Measurements from ENCODE around the gene USP24.

Gene USP24

DNA sequence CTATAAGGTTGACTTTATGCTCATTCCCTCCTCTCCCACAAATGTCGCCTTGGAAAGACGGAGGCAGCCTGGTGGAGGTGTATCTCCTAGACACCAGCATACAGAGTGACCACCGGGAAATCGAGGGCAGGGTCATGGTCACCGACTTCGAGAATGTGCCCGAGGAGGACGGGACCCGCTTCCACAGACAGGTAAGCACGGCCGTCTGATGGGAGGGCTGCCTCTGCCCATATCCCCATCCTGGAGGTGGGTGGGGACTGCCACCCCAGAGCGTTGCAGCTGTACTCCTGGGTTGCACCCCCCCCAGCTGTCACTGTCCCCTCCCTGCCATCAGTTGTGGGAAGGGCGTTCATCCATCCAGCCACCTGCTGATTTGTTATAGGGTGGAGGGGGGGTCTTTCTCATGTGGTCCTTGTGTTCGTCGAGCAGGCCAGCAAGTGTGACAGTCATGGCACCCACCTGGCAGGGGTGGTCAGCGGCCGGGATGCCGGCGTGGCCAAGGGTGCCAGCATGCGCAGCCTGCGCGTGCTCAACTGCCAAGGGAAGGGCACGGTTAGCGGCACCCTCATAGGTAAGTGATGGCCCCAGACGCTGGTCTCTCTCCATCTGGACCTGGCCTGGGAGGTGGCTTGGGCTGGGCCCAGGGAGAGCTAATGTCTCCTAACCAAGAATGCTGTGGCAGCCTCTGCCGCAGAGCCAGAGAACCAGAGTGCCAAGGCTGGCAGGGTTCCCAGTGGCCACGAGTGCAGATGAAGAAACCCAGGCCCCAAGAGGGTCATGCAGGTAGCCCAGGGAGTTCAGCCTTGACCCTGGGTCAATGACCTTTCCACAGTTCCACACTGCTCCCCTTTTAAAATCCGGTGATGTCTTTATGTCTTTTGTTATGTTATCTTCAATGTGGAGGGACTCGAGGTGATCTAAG, 162.7 kb downstream of the USP24 start:
- no peak for DNase-seq

DNA sequence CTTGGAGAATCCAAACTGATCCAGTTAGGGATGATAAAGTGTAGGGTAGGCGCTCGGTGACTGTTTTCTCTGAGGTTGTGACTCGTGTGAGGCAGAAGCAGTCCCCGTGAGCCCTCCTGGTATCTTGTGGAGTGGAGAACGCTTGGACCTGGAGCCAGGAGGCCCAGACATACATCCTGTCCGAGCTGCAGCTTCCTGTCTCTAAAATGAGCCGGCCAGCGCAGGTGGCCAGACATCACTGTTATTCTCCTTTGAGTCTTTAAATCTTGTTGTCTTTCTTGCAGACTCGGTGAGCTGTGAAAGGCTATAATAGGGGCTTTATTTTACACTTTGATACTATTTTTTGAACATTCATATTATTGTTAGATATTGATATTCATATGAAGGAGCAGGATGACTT, 163.5 kb downstream of the USP24 start:
- DNase-seq: no peak

DNA sequence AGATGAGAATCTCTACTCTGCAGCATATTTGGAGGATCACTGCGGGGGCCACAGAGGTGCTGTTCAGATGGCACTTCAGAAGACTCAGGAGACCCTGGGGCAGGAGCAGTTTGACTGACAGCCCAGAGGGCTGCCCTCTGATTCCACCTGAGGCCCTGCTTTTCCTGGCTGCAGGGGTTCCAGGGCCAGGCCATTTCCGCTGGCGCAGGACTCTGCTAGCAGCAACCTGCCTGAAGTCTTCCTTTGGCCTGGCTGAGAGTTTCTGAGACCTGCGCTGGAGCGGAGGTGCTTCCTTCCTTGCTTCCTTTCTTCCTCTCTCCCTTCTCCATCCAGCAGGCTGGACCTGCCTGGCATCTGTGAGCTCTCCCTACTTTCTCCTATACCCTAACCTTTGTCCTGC, 164.0 kb downstream of the USP24 start:
- no peak for DNase-seq

DNA sequence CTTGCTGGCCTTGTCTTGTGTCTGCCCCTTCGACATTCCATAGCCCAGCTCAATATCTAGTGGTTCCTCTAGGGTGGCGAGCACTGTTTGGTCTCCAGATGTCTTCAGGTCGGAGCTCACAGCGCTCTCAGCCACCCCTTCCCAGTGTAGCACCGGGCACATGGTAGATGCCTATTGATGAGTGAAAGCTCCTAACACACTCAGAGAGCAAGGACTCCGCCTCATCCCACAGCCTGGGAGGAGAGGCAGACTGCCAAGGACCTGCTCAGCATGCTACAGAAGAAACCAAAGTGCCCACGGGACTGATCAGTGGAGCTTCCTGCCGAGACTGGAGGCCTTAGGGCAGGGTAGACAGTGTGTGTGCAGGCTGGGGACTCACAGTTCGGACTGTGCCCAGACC, 164.9 kb downstream of the USP24 start:
- DNase-seq: no peak

DNA sequence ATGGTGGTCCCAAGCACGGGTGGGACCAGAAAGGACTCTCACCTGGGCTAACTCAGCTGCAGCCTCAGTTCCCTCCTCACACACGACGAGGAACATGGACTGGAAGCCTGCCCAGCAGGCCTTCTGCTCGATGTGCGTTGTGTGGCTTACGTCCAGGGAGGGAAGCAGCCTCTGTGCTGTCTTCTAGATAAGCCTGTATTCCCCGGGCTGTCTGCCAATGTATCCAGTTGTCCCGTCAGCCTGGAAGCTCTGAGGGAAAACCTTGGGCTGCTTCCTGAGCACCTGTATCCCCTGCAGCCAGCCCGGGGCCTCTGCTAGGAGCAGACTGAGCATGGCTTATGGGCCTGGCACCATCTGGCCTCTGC, 165.3 kb downstream of the USP24 start:
- DNase-seq: no peak

DNA sequence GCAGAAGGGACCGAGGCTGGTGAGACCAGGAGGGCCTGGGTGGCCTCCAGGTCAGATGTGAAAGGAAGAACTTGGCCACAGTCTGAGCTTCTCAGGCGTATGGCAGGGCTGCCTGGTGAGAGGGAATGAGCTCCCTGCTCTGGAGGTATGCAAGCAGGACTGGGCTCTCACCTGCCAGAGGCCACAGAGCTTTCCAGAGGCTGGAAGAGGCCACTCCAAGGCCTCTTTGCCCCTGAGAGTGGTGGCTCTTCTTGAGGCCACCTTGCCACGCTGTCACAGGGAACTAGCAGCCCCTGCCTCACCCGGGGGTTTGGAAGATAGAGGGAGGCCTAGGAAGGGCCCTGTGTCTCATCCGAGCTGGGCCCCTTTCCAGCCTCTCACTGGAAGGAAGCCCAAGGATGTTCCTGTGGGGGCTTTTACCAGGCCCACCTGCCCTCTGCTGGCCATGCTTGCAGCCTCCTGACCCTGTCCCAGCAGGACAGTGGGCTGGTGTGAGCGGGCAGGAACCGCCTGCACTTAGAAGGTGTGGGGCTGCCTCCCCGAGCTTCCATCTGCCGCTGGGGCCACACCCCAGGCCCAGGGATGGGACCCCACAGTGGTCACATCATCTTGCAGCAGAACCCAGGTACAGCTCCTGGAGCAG, 165.8 kb downstream of the USP24 start:
- DNase-seq: no peak

DNA sequence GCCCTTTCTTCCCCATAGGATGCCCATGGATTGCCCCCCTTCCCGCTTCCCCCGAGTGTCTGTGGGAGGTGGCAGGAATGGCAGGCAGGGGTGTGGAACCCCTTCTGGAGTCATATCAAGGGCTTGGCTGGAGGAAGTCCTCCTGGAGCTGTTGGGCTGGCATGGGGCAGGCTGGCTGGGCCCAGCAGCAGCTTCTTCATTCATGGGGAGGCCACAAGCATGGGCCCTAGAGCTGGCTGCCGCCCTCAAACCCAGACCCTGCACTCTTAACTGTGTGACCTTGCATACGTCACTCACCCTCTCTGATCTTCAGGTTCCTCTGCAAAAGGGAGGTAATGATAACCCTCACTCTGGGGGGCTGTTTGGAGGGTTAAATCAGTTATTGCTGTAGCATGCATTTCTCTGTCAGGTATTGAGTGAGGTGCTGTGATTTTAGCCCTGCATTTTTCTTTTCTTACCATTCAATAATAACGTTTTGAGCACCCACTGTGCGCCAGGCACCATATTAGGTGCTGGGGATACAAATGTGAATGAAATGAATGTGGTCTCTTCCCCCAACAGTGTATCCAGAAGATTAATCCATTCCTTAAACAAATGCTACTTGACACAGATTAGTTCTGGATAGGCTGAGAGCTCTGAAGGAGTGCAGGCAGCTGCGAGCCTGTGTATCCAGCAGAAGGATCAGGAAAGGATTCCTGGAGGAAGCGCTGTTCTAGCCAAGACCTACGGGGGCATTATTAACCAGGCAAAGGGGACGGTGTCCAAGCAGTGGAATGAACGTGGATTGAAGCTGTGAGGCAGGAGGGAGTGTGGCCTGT, 166.5 kb downstream of the USP24 start:
- no peak for DNase-seq

DNA sequence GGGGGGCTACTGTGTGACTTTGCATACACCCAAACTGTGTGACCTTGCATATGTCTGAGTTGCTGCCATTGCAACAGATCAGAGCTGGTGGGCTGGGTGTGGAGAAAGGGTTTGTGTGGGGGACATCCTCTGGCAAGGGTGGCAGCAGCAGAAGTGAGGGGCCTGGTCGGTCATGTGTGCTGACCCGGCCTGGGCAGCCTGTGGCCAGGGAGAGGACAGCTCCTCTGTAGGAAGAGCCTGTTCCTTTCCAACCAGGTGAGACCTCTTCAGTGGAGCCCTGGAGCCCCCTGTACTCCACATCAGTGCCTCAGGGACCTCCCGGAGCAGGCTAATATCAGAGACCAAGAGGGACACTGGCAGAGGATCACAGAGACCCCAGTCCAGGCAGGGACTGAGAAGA, 167.6 kb downstream of the USP24 start:
- no peak for DNase-seq

DNA sequence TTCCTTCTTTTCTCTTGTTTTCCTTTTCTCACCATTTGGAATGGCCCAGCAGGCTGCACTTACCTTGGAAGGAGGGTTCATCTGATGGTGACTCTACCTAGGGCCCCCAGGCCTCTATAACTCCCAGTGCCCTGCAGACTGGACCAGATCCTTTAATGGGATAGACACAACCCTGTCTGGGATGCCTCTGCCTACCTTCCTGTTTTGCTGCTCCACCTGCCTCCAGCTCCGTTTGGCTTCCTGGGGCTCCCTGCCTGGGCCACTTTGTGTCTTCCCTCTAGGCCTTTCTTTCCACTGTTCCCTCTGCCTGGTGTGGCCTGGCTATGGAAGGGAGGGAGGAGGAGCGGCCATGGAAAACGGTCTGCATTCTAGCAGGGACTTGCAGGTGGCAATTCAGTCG, 168.3 kb downstream of the USP24 start:
- no peak for DNase-seq

DNA sequence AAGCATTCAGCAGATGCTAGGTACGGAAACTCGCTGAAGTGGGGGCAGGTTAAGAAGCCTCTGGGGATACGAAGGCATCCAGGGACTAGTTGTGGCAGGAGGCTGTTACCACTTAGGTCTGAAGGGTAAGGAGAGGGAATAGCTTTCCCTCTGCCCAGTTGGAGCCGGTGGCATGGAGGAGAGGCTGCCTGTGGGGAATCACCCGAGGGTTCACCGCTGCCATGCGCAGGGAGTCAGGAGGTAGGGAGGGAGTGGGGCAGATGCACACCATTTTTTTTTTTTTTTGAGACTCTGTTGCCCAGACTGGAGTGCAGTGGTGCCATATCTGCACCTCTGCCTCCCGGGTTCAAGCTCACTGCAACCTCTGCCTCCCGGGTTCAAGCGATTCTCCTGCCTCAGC, 169.7 kb downstream of the USP24 start:
- DNase-seq: no peak

DNA sequence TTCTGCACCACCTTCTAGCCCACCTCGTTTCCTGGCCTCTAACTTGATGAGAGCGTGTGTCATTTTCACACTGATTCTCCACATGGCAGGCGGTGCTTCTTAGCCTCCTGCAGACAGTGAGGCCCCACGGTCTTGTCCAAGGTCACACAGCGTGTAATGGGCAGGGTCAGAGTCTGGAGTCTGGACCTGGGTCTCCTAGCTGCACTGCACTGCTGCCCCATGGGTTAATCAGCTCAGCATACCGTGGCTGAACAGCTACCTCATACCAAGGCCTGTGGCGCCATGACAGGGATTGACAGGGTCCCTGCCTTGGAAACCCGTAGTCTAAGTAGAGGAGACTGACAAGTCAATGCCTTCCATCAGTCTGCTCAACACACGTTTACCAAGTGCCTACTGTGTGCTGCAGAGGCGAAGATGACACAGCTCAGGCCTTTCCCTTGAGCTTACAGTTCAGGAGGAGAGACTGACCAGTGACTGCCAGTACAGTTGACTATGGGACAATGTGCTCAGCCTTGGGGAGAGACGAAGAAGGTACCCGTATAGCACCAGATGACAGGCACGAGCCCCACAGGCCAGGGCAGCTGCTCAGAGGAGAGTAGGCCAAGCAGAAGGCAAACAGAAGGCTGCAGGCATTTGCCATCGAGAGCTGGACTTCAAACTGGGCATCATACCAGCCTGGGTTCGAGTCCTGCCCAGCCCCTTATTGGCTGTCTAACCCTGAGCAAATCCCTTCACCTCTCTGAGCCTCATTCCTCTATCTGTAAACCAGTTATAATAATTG, 170.4 kb downstream of the USP24 start:
- no peak for DNase-seq

DNA sequence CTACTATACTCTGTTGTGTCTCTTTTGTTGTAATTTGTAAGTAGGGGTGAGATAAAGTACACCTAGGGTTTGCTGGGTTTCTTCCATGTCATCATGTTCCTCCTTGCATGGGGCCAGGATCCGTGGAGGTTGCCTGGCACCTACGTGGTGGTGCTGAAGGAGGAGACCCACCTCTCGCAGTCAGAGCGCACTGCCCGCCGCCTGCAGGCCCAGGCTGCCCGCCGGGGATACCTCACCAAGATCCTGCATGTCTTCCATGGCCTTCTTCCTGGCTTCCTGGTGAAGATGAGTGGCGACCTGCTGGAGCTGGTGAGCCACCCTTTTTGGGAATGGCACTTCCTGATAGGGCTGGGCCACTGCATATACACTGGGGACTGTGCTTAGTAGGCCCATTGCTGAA, 171.4 kb downstream of the USP24 start:
- DNase-seq: no peak

DNA sequence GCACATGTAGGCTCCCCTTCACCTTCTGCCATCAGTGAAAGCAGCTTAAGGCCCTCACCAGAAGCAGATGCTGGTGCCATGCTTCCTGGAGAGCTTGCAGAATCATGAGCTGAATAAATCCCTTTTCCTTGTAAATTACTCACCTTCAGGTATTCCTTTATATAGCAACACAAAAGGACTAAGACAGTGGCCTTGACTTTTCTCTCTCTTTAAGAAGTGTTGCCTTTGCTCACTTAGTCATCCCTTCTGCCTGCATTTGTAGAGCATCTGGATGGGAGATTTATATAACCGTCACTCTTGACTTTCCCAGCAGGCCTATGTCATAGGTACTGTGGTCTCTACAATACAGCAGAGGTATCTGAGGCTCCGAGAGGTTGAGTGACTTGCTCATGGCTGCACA, 172.2 kb downstream of the USP24 start:
- no peak for DNase-seq

DNA sequence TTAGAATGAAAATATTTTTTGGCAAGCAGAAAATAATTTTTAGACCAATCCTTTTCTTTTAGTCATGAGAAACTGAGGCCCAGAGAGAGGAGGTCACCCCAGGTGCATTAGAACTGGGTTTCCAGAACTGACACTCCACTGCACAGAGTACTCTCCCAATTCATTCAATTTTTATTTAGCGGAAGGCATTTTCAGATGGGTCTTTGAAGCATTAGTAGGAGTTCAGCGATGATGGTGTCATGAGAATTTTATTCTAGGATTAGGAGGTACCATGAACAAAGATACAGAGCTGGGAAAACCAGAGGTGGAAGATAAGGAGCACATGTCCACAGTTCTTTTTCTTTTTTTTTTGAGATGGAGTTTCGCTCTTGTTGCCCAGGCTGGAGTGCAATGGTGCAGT, 173.6 kb downstream of the USP24 start:
- no peak for DNase-seq

DNA sequence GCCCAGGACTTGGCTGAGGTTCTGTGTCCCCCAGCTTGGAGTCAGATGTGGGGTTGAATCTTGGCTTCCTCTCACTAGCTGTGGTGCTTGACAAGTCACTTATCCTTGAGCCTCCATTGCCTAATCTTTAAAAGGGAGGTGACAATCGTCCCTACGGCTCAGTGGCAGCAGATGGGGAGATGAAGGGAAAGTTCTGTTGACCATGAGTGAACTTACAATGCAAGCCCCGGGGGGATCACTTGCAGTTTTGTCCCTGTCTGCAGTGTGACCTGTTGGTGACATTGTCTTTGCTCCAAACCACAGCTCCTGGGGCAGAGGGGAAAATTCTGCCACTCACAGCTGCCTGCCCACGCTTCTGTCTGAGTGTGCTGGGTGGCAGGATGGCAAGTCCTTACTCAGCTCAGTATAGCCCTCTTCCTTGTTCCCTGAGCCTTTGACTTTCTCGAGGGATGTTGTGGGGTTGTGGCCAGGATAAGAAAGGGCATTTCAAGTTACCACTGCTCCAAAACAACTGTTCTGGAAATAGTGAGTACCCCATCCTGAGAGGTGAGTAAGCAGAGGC, 174.2 kb downstream of the USP24 start:
- peak in 1 of 4 experiments; percentile 14 for DNase-seq

DNA sequence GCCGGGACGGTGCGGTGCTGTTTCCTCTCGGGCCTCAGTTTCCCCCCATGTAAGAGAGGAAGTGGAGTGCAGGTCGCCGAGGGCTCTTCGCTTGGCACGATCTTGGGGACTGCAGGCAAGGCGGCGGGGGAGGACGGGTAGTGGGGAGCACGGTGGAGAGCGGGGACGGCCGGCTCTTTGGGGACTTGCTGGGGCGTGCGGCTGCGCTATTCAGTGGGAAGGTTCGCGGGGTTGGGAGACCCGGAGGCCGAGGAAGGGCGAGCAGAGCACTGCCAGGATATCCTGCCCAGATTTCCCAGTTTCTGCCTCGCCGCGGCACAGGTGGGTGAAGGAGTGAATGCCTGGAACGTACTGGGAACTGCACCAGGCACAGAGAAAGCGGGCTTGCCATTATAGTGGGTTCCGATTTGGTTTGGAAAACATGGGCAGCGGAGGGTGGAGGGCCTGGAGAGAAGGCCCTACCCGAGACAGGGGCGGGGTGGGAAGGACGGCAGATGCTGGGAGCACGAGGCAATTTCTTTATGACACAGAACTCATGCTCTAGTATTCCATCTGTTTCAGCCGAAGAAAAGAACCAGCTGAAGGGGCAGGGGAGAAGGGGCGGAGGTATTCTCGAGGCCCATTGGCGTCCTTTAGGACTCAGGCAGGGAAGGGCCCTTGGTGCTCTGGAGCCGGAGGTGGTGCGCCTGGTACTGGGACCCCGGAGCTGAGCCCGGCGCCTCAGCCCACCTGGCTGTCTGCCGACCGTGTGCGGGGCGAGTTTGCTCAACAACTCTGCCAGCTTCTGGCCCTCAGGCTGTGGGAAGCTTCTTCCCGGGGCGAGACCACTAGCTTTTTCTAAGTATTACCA, 174.9 kb downstream of the USP24 start:
- no peak for DNase-seq

DNA sequence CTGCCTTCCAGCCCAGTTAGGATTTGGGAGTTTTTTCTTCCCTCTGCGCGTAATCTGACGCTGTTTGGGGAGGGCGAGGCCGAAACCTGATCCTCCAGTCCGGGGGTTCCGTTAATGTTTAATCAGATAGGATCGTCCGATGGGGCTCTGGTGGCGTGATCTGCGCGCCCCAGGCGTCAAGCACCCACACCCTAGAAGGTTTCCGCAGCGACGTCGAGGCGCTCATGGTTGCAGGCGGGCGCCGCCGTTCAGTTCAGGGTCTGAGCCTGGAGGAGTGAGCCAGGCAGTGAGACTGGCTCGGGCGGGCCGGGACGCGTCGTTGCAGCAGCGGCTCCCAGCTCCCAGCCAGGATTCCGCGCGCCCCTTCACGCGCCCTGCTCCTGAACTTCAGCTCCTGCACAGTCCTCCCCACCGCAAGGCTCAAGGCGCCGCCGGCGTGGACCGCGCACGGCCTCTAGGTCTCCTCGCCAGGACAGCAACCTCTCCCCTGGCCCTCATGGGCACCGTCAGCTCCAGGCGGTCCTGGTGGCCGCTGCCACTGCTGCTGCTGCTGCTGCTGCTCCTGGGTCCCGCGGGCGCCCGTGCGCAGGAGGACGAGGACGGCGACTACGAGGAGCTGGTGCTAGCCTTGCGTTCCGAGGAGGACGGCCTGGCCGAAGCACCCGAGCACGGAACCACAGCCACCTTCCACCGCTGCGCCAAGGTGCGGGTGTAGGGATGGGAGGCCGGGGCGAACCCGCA, 175.7 kb downstream of the USP24 start, which contains the start of gene PCSK9:
Gene PCSK9, plus strand, starts transcription at position 207 of the 741 bp plus-strand sequence. Its CDS starts 290 bp downstream, at position 497.
- DNase-seq: no peak

DNA sequence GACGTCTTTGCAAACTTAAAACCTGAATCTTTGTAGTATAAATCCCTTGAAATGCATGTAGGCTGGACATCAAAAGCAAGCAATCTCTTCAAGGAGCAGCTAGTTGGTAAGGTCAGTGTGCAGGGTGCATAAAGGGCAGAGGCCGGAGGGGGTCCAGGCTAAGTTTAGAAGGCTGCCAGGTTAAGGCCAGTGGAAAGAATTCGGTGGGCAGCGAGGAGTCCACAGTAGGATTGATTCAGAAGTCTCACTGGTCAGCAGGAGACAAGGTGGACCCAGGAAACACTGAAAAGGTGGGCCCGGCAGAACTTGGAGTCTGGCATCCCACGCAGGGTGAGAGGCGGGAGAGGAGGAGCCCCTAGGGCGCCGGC, 176.2 kb downstream of the USP24 start:
- no peak for DNase-seq

DNA sequence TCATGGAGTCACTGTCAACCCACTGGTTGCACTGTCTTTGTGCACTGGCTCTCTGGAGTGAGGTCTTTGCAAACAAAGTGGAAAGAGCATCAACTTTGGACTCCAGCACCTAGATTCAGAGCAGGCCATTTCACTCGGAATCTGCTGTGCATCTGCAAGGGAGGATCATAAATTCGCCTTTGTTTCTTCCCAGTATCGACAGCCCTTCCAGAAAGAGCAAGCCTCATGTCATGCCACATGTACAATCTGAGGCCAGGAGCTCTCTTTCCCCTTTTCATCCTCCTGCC, 176.7 kb downstream of the USP24 start:
- no peak for DNase-seq

DNA sequence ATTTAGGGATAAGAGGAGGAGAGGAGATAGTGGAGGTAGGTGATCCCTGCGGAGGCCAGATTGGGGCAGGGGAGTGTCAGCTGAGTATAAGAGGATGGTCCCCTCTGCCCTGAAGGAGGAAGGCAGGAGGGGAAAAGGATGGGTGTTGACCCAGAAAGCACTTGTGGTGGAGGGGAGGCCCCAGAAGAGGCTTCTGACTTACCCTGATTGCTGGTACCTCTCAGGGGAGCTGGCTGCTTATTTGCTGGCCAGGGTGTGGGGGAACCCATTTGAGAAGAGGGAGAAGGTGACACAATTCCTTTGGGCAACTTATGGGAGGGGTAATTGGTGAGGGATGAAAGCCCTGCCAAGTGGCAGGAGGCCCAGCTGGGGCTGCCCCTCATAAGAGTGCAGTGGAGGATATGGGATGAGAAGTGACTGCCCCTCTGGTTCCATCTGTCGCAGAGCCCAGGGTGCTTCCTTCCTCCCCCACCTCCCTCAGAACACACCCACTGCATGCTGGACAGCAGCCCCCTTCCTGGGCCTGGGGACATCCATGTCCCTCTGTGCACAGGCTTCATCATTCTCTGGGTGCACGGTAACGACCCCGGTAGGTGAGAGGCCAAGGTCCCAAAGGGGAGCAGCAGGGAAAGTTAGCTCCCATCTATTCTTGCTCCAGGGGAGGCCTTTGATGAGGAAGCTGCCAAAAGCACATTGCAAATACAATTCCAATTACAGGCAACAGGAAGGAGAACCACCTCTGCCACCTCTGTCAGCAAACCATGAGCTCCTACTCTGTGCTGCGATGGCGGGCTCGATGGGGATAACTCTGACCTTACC, 177.2 kb downstream of the USP24 start:
- no peak for DNase-seq
